Activated CD4-positive, alpha-beta T cell treated with anti-CD3 and anti-CD28 coated beads, Interleukin-2, amount 10 ng/mL, durations not matched to agents 24 days and 14 days (primary cell): ENCODE measurements around the gene ERO1B. TPM values are rescaled to one million over a fixed set of nuclear protein-coding genes. Genes with fewer than 3 reads are reported as not detected.

Experiments used
- DNase-seq: peaks from one replicate; pipeline ENCODE4 v3.0.0; 2022
- H3K27ac Mint-ChIP-seq: one replicate; pipeline ENCODE4 v1.8.0; 2022; ENCODE audit warnings: mild to moderate bottlenecking, mixed read lengths
- H3K27me3 Mint-ChIP-seq: one replicate; pipeline ENCODE4 v1.8.0; 2022; ENCODE audit warnings: mixed read lengths
- H3K36me3 Mint-ChIP-seq: one replicate; pipeline ENCODE4 v1.8.0; 2022; ENCODE audit warnings: low read depth, mild to moderate bottlenecking, mixed read lengths
- H3K4me1 Mint-ChIP-seq: one replicate; pipeline ENCODE4 v1.8.0; 2021; ENCODE audit warnings: mixed read lengths
- H3K4me3 Mint-ChIP-seq: one replicate; pipeline ENCODE4 v1.8.0; 2022; ENCODE audit warnings: mild to moderate bottlenecking, moderate library complexity, mixed read lengths
- H3K9me3 Mint-ChIP-seq: one replicate; pipeline ENCODE4 v1.8.0; 2021; ENCODE audit warnings: mixed read lengths
- intact Hi-C: fragments of 100-400 bp; cut with micrococcal nuclease; formaldehyde crosslinking; loops from one replicate; pipeline ENCODE4 v1.15.1; 2023
- total RNA-seq: library from RNA; stranded (reverse); gene quantifications from 2 replicates; pipeline ENCODE4 v1.2.3, GENCODE V29; 2022

ERO1B gene
- total RNA-seq, 1 donor from 2014 or later = 1.5 TPM

DNA sequence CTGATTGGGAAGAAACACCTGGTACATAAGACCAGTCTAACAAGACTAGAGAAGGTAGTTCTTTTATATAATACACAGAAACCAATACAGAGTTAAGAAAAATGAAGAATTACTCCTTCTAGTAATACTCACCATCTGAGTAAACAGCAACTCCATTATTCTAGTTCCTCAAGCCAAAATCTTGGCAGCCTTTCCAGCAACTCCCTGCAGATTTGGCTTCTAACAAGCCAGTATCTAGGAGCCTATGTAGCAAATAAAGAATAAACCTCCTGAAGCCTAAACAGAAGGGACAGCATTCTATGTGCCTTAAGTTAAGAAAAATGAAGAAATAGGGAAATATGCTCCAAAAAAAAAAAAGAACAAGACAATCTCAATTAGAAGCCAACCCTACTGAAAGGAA is 24.5 kb downstream of the ERO1B start:
- peaks cover 21% of the 10 kb centered on the region for H3K36me3 Mint-ChIP-seq
- no peak overlapping the region for H3K27ac Mint-ChIP-seq
- no peak overlapping the region for H3K4me3 Mint-ChIP-seq
- no peak for DNase-seq
- peaks cover 3% of the 10 kb centered on the region for H3K4me1 Mint-ChIP-seq
- no peaks in the 10 kb centered on the region for H3K27me3 Mint-ChIP-seq
- H3K9me3 Mint-ChIP-seq = peaks cover 32% of the 10 kb centered on the region
- intact Hi-C loops = no loop called here

DNA sequence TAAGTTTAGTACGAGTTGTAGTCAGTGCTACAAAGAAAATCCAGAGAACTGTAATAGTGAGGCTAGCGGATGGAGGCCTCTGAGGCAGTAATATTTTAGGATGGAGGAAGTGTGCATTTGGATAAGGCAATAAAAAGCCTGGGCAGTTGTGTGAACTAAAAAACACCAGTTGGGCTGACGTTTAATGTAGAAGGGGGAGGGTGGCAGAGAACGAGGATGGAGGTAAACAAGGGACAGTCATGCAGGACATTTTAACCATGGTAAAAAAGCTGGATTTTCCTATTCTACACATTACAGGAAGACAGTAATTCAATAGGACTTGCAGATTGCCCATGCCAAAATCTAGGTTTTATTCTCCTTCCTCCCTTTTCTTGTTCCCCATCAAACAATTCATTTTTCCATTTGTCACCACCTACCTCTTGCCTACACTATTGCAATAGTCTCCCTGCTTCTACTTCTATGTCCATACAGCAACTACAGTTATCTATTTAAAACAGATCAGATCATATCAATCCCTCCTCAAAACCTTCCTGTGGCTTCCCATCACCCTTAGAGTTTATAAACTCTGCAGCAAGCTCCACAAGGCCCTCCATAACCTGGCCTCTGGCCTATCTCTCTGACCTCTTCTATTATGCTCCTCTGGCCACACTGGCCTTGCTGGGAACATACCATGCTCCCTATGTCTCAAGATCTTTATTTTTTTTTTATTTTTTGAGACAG is 27.7 kb downstream of the ERO1B start:
- peaks cover 12% of the 10 kb centered on the region for H3K36me3 Mint-ChIP-seq
- peaks cover 14% of the 10 kb centered on the region for H3K9me3 Mint-ChIP-seq
- no peaks in the 10 kb centered on the region for H3K27me3 Mint-ChIP-seq
- intact Hi-C loops = no loop called here
- no peak for DNase-seq
- H3K4me1 Mint-ChIP-seq = no peaks in the 10 kb centered on the region
- no peak overlapping the region for H3K27ac Mint-ChIP-seq
- no peak overlapping the region for H3K4me3 Mint-ChIP-seq

- Mint-ChIP-seq H3K36me3 (peaks cover 9% of the 10 kb centered on the region), H3K27me3 (no peaks in the 10 kb centered on the region), H3K27ac (no peak overlapping the region), H3K4me3 (no peak overlapping the region), H3K4me1 (no peaks in the 10 kb centered on the region), H3K9me3 (peaks cover 9% of the 10 kb centered on the region)
- intact Hi-C loops = no loop called here
- DNase-seq = no peak
Measured at GRCh38 chr1:236253119-236253518, 28.6 kb downstream of the ERO1B start.

DNA sequence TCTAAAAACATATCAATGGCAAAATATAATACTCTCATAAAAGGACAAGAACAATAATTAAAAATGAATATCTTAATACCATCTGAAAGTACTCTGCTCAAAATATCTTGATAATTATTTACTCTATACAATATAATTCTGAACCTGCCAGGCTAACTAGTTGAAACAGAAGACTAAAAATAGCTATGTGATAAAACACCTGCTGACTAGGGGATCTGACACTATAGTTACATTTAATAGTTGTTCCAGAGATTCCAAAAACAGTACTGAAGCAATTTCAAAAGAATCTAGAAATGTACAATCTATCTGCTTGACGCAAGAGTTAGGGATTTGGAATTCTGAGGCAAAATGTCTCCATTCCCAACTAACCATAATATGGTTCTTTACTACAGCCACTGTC is 30.2 kb downstream of the ERO1B start:
- Mint-ChIP-seq H3K36me3 (no peaks in the 10 kb centered on the region), H3K27me3 (no peaks in the 10 kb centered on the region), H3K27ac (no peak overlapping the region), H3K4me1 (no peaks in the 10 kb centered on the region), H3K9me3 (no peaks in the 10 kb centered on the region), H3K4me3 (no peak overlapping the region)
- intact Hi-C loops = no loop called here
- no peak for DNase-seq

DNA sequence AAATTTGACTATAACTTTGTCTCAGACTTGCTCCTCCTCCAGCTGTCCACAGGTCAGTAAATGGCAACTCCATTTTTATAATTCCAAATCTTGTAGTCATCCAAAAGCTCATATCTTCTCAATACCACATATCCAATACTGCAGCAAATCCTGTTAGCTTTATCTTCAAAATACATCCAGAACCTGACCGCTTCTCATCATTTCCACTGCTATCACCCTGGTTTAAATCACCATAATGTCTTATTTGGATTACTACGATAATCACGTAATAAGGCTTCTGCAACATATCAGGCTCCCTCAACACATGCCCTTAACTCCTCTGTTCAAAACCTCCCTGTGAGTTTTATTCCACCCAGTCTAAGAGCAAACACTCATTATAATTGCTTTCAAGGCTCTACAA is 34.5 kb downstream of the ERO1B start:
- Mint-ChIP-seq H3K27ac (no peak overlapping the region), H3K4me3 (no peak overlapping the region), H3K4me1 (no peaks in the 10 kb centered on the region), H3K9me3 (no peaks in the 10 kb centered on the region), H3K27me3 (no peaks in the 10 kb centered on the region), H3K36me3 (no peaks in the 10 kb centered on the region)
- intact Hi-C loops = no loop called here
- no peak for DNase-seq

- no peaks in the 10 kb centered on the region for H3K36me3 Mint-ChIP-seq
- DNase-seq = no peak
- H3K4me1 Mint-ChIP-seq = no peaks in the 10 kb centered on the region
- H3K4me3 Mint-ChIP-seq = no peak overlapping the region
- H3K9me3 Mint-ChIP-seq = no peaks in the 10 kb centered on the region
- H3K27ac Mint-ChIP-seq = no peak overlapping the region
- no peaks in the 10 kb centered on the region for H3K27me3 Mint-ChIP-seq
- intact Hi-C loops = no loop called here
Measured at GRCh38 chr1:236242568-236242967, 39.2 kb downstream of the ERO1B start.

- Mint-ChIP-seq H3K4me3 (no peak overlapping the region), H3K27ac (no peak overlapping the region), H3K4me1 (no peaks in the 10 kb centered on the region), H3K36me3 (peaks cover 1% of the 10 kb centered on the region), H3K9me3 (no peaks in the 10 kb centered on the region), H3K27me3 (no peaks in the 10 kb centered on the region)
- DNase-seq = no peak
- intact Hi-C loops = no loop called here
Measured at GRCh38 chr1:236240675-236241074, 41.1 kb downstream of the ERO1B start.

DNA sequence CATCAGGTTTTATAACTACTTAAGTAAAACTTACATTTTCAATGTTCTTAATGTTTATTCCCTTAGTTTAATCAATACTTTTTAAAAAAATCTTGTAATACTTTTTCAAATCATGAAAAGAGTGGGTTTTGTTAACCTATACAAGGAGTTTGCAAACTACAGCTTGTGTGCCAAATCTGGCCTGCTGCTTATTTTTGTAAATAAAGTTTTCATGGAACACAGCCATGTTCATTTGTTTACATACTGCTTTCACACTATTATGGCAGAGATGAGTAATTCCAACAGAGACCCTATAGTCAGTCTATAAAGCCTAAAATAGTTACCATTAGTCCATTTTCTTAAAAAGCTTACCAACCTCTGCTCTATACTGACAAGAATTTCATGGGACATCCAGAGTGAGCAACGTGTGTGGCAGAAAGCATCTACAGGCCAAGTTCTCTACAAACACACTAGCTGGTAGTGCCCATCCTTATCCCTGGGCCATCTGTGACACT is 42.6 kb downstream of the ERO1B start:
- no peak for DNase-seq
- Mint-ChIP-seq H3K4me3 (no peak overlapping the region), H3K27me3 (no peaks in the 10 kb centered on the region), H3K27ac (no peak overlapping the region), H3K4me1 (no peaks in the 10 kb centered on the region), H3K36me3 (peaks cover 1% of the 10 kb centered on the region), H3K9me3 (no peaks in the 10 kb centered on the region)
- intact Hi-C loops = no loop called here

DNA sequence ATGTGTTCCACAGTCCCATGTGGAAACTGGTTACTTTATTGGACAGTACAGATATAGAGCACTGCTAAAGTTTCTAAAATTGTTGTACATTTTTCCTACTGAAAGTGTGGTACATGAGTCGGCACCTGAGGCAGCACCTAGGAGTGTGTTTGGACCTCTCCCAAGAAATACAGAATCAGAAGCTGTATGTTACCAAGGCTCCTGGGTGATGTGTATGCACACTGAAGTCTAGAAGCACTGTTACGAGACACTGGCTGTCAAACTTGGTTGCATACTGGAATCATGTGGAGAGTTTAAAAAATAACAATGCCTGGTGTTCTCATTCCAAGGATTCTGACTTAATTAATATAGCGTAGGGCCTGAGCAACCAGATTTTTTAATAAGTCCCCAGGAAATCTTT is 46.6 kb downstream of the ERO1B start:
- Mint-ChIP-seq H3K4me1 (no peaks in the 10 kb centered on the region), H3K4me3 (no peak overlapping the region), H3K27me3 (no peaks in the 10 kb centered on the region), H3K36me3 (peaks cover 1% of the 10 kb centered on the region), H3K27ac (no peak overlapping the region), H3K9me3 (no peaks in the 10 kb centered on the region)
- no peak for DNase-seq
- intact Hi-C loops = no loop called here

DNA sequence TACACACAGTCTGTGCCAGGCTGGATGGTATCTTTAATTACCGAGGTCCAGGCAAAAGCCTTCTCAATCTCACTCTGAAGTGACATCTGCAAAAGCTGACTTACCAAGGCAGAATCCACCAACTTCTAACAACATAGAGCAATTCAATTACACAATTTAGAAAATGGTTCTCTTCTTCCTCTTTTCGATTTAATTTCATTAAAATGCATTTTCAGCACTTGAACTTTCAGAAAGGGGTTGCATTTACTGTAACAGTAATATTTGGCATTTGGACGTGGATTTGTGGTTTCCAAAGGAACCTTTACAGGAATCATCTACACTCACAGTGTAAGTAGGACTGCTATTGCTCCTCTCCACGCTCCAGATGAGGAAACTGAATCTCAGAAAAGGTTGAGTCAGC is 53.3 kb downstream of the ERO1B start:
- H3K27ac Mint-ChIP-seq = no peak overlapping the region
- H3K4me3 Mint-ChIP-seq = no peak overlapping the region
- no peaks in the 10 kb centered on the region for H3K4me1 Mint-ChIP-seq
- H3K9me3 Mint-ChIP-seq = no peaks in the 10 kb centered on the region
- no peaks in the 10 kb centered on the region for H3K36me3 Mint-ChIP-seq
- DNase-seq = no peak
- no peaks in the 10 kb centered on the region for H3K27me3 Mint-ChIP-seq
- intact Hi-C loops = no loop called here

GRCh38 chr1:236222632-236223031 is 59.1 kb downstream of the ERO1B start:
- DNase-seq = no peak
- Mint-ChIP-seq H3K27ac (no peak overlapping the region), H3K9me3 (no peaks in the 10 kb centered on the region), H3K4me1 (no peaks in the 10 kb centered on the region), H3K36me3 (no peaks in the 10 kb centered on the region), H3K27me3 (no peaks in the 10 kb centered on the region), H3K4me3 (no peak overlapping the region)
- intact Hi-C loops = no loop called here

DNA sequence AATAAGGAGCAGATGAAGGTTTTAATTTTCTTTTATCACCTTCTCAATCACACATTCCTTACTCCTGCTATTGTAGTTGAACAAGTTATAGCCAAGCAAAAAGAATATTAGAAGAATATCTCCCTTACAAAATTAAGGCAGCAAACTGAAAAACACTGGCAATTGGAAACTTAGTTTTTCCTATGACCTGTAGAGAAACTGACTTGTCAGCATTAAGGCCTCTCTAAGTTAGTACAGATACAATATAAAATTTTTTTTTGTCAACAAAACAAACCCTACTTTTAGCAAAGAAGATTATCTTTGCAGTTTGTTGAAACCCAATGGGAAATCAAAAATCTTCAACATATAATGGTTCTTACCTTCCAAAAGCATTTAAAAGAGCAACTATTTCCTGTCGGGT is 61.3 kb downstream of the ERO1B start:
- Mint-ChIP-seq H3K4me1 (no peaks in the 10 kb centered on the region), H3K27me3 (no peaks in the 10 kb centered on the region), H3K27ac (no peak overlapping the region), H3K4me3 (no peak overlapping the region), H3K36me3 (no peaks in the 10 kb centered on the region), H3K9me3 (no peaks in the 10 kb centered on the region)
- intact Hi-C loops = no loop called here
- DNase-seq = no peak

- H3K27me3 Mint-ChIP-seq = no peaks in the 10 kb centered on the region
- peaks cover 3% of the 10 kb centered on the region for H3K4me1 Mint-ChIP-seq
- H3K27ac Mint-ChIP-seq = no peak overlapping the region
- intact Hi-C loops = loop anchor here (5.0 kb wide), 1 partner anchor 92 kb away; no protein-coding TSS in a partner anchor
- H3K4me3 Mint-ChIP-seq = no peak overlapping the region
- no peak for DNase-seq
- no peaks in the 10 kb centered on the region for H3K36me3 Mint-ChIP-seq
- no peaks in the 10 kb centered on the region for H3K9me3 Mint-ChIP-seq
Measured at GRCh38 chr1:236214761-236215160, 67.0 kb downstream of the ERO1B start.

GRCh38 chr1:236213534-236213933 is 68.2 kb downstream of the ERO1B start:
- H3K27me3 Mint-ChIP-seq = no peaks in the 10 kb centered on the region
- intact Hi-C loops = no loop called here
- H3K9me3 Mint-ChIP-seq = no peaks in the 10 kb centered on the region
- DNase-seq = no peak
- no peaks in the 10 kb centered on the region for H3K36me3 Mint-ChIP-seq
- no peak overlapping the region for H3K27ac Mint-ChIP-seq
- no peak overlapping the region for H3K4me3 Mint-ChIP-seq
- H3K4me1 Mint-ChIP-seq = peaks cover 3% of the 10 kb centered on the region

DNA sequence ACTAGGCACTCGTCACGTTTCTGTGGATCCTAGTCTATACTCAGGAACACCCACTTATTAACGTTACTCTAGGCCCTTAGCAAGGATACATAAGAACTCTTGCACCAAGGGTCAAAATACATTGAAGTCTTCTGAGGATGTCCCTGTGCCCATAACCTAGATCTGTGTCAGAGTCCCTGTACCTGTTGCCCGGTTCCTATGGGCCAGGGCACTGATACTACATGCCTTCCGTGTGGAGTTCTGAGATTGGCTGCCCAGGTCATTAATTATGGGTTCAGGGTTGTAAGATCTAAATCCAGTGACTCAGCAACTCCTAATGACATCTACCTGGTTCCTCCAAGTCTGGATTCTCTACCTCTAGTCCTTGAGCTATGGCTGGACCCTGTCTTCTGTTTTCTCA is 69.9 kb downstream of the ERO1B start:
- Mint-ChIP-seq H3K4me1 (peaks cover 3% of the 10 kb centered on the region), H3K9me3 (no peaks in the 10 kb centered on the region), H3K4me3 (no peak overlapping the region), H3K27ac (no peak overlapping the region), H3K27me3 (no peaks in the 10 kb centered on the region), H3K36me3 (no peaks in the 10 kb centered on the region)
- no peak for DNase-seq
- intact Hi-C loops = no loop called here
